Stimulated activated CD8-positive, alpha-beta memory T cell treated with anti-CD3 and anti-CD28 coated beads, Interleukin-7, amount 100 ng/mL, for 1 hour (primary cell): ENCODE data around the gene ZNF563.
A peak's percentile ranks its signal among the peaks of the same experiment; 100 is the strongest.

Experiments used
- DNase-seq, 2 donors: peaks; one replicate each; pipeline ENCODE4 v3.0.0-alpha.2; 2020; ENCODE audit warnings: low read depth in 2 of 2

Gene ZNF563

GRCh38 chr19:12294249-12295158 is 38.9 kb downstream of the ZNF563 start, which contains the start of gene ZNF44:
Gene ZNF44, minus strand, starts transcription at chr19:12294883. Its CDS starts 189 bp downstream, at chr19:12294694.
- DNase-seq: peak; percentile 88 to 90

- peak in 1 of 2 donors; percentile 19 for DNase-seq
Measured at GRCh38 chr19:12293777-12294248, 39.6 kb downstream of the ZNF563 start.

- DNase-seq: no peak
Measured at GRCh38 chr19:12289790-12290065, 43.7 kb downstream of the ZNF563 start.

DNA sequence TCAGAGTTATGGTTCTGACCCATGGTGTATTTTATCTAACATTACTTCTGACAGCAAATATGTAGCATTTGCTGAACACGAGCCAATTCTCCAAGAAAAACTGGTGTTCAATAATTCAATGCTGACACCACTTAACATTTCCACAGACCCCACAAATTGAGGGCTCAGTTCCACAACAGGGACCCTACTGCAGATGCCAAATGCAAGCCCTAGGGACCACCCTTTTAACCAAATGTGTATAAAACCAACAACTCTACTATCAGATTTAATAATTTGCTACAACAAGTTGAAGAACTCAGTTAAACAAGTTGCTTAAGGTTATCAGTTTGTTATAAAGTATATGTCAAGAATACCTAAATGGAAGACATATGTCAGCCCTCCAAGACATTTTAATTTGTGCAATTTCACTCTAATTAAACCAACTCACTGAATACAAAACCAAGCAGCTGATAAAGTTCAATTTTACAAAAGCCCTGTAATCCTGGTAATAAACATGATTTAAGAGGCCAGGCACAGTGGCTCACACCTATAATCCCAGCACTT is 45.4 kb downstream of the ZNF563 start:
- DNase-seq: no peak

DNA sequence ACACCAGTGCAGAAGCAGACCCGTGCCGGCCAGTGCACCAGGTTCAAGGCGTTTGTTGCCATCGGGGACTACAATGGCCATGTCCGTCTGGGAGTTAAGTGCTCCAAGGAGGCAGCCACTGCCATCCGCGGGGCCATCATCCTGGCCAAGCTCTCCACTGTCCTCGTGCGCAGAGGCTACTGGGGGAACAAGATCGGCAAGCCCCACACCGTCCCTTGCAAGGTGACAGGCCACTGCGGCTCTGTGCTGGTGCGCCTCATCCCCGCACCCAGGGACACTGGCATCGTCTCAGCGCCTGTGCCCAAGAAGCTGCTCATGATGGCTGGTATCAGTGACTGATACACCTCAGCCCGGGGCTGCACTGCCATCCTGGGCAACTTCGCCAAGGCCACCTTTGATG is 48.8 kb downstream of the ZNF563 start:
- DNase-seq: no peak

- no peak for DNase-seq
Measured at GRCh38 chr19:12284226-12284625, 49.2 kb downstream of the ZNF563 start.

GRCh38 chr19:12278713-12279112 is 54.7 kb downstream of the ZNF563 start:
- no peak for DNase-seq

- DNase-seq: no peak
Measured at GRCh38 chr19:12272980-12273901, 60.2 kb downstream of the ZNF563 start.

DNA sequence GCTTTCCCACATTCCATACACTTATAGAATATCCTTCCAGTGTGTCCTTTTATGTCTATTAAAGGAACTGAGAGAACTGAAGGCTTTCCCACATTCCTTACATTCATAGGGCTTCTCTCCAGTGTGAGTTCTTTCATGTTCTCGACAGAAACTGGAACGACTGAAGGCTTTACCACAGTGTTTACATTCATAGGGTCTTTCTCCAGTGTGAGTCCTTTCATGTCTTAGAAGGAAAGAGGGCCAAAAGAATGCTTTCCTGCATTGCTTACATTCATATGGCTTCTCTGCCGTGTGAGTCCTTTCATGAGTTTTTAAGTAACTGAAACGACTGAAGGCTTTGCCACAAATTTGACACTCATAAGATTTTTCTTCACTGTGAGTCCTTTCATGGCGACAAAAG is 61.0 kb downstream of the ZNF563 start:
- no peak for DNase-seq

GRCh38 chr19:12270854-12271253 is 62.6 kb downstream of the ZNF563 start:
- no peak for DNase-seq
